Brain microvascular endothelial cell (primary cell): ENCODE results near the gene CUL9.

Experiments
- DNase-seq: peaks from one replicate; pipeline ENCODE4 v3.0.0-alpha.2; 2020
- H3K27ac ChIP-seq: fragments of 250-450 bp; sonication (Bioruptor Pico); 2 replicates; pipeline ENCODE4 v1.5.1; 2020; ENCODE audit warnings: mild to moderate bottlenecking, moderate library complexity
- H3K27me3 ChIP-seq: fragments of 250-450 bp; sonication (Bioruptor Pico); replicated peaks from 2 replicates; pipeline ENCODE4 v1.5.1; 2020; ENCODE audit warnings: mild to moderate bottlenecking
- H3K36me3 ChIP-seq: fragments of 250-450 bp; sonication (Bioruptor Pico); replicated peaks from 2 replicates; pipeline ENCODE4 v1.5.1; 2020; ENCODE audit warnings: mild to moderate bottlenecking
- H3K4me3 ChIP-seq: 2 replicates; pipeline ENCODE4 v1.5.1; 2011; ENCODE audit warnings: low read depth, mild to moderate bottlenecking, control low read depth, low read length, moderate library complexity
- CTCF ChIP-seq: IDR thresholded peaks from 2 replicates; pipeline ENCODE4 v1.5.1; 2011; ENCODE audit warnings: low read depth, mild to moderate bottlenecking, moderate library complexity, low read length, control low read depth, inconsistent platforms; ENCODE audit errors: missing control alignments
- in situ Hi-C: cut with HindIII; loops from 2 replicates; pipeline ENCODE4 v1.10.0; 2017; ENCODE audit warnings: low sequenced_read_pairs, low pct_ligation_motif_present

Gene CUL9

GRCh38 chr6:43247114-43247999 lies 65.4 kb downstream of the CUL9 start:
- TF ChIP-seq CTCF: no peak
- Histone ChIP-seq H3K27me3 (peaks cover 59% of the 10 kb centered on the region), H3K36me3 (no peaks in the 10 kb centered on the region), H3K4me3 (peak overlapping the region; percentile 35), H3K27ac (no peak overlapping the region)
- DNase-seq: peak; percentile 20
- in situ Hi-C loops: no loop called here

GRCh38 chr6:43248101-43248500 lies 66.1 kb downstream of the CUL9 start:
- DNase-seq: no peak
- in situ Hi-C loops: no loop called here
- no peak overlapping the region for H3K27ac ChIP-seq
- TF ChIP-seq CTCF: no peak
- no peaks in the 10 kb centered on the region for H3K36me3 ChIP-seq
- no peak overlapping the region for H3K4me3 ChIP-seq
- H3K27me3 ChIP-seq: peaks cover 53% of the 10 kb centered on the region

GRCh38 chr6:43248791-43249190 lies 66.8 kb downstream of the CUL9 start:
- in situ Hi-C loops: no loop called here
- TF ChIP-seq CTCF: no peak
- Histone ChIP-seq H3K27me3 (peaks cover 47% of the 10 kb centered on the region), H3K27ac (no peak overlapping the region), H3K4me3 (no peak overlapping the region), H3K36me3 (no peaks in the 10 kb centered on the region)
- DNase-seq: no peak

GRCh38 chr6:43250992-43251373 lies 69.0 kb downstream of the CUL9 start:
- TF ChIP-seq CTCF: no peak
- Histone ChIP-seq H3K27ac (no peak overlapping the region), H3K4me3 (no peak overlapping the region), H3K27me3 (peaks cover 33% of the 10 kb centered on the region), H3K36me3 (no peaks in the 10 kb centered on the region)
- in situ Hi-C loops: no loop called here
- peak; percentile 10 for DNase-seq

- no peak for DNase-seq
- Histone ChIP-seq H3K27ac (no peak overlapping the region), H3K4me3 (no peak overlapping the region), H3K36me3 (no peaks in the 10 kb centered on the region), H3K27me3 (peaks cover 25% of the 10 kb centered on the region)
- TF ChIP-seq CTCF: no peak
- in situ Hi-C loops: no loop called here
These were observed 71.4 kb downstream of the CUL9 start for GRCh38 chr6:43253401-43253800.
